Stimulated activated CD4-positive, alpha-beta T cell treated with anti-CD3 and anti-CD28 coated beads, Interleukin-15, amount 100 ng/mL, for 1 hour (primary cell): ENCODE results near the gene KRT37.

Experiments
- DNase-seq, 2 donors: peaks; one replicate each; pipeline ENCODE4 v3.0.0-alpha.2; 2020; ENCODE audit warnings: low read depth in 1 of 2, low spot score in 1 of 2

KRT37 gene

GRCh38 chr17:41424111-41424635 is at the start of gene KRT37:
Gene KRT37 (minus strand): TSS chr17:41424585. CDS start chr17:41424523, 62 bp downstream.
- DNase-seq = no peak

GRCh38 chr17:41468346-41468745 is 44.0 kb upstream of the KRT37 start:
- no peak for DNase-seq

DNA sequence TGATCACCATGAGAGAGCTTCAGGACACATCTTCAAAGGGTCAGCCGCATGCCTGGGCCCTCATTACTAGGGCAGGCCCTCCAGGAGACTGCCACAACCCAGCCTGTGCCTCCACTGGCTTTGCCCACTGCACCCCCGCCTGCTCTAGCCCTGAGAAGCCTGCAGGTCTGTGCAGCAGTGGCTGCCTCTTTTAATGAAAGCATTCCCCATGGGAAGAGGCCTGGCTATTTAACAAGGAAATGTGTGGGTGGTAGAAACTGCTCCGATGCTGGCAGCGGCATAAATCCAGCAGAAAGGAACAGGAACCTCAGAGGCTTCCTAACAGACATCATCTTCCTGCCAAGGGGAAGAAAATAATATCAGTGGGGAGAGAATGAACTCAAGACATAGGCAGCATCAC is 43.2 kb upstream of the KRT37 start:
- DNase-seq = no peak

DNA sequence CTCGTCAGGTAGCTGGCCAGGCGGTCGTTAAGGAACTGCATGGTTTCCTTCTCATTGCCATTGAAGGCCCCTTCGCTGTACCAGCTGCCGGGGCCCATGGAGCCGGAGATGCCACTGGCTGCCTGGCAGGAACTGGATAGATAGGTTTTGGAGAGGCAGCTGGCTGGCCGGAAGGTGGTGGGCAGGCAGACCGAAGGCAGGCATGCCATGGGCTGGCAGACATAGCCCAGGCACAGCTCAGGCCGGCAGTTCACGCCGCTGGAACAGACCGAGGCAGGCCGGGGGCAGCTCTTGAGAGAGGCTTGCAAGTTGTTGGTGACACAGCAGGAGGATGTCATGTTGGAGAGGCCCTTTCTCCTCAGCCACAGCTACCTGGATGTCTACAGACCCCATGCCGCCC is 42.6 kb upstream of the KRT37 start, which contains the start of gene KRT32:
Gene KRT32, minus strand, starts transcription at position 399 of the 400 bp plus-strand sequence. Its CDS starts 61 bp downstream, at position 338.
- DNase-seq = no peak

GRCh38 chr17:41464682-41465081 is 40.3 kb upstream of the KRT37 start:
- no peak for DNase-seq

GRCh38 chr17:41464173-41464572 is 39.8 kb upstream of the KRT37 start:
- no peak for DNase-seq

GRCh38 chr17:41463746-41464145 is 39.4 kb upstream of the KRT37 start:
- DNase-seq = no peak

DNA sequence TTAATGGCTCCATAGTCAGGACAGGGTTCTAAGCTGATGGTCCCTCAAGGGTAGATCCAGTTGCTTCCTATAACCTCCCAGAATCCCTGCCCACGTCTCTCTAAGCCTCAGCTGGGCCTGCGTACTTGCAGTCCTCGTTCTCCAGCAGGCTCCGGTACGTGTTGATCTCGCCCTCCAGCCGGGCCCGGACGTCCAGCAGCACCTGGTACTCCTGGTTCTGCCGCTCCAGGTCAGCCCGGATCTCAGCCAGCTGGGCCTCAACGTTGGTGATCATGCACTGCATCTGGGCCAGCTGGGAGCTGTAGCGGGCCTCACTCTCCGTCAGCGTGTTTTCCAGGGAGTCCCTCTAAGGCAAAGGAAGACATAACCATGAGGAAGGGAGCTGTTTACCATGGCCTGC is 38.3 kb upstream of the KRT37 start:
- no peak for DNase-seq

- DNase-seq = no peak
Measured at GRCh38 chr17:41457676-41458075, 33.3 kb upstream of the KRT37 start.

DNA sequence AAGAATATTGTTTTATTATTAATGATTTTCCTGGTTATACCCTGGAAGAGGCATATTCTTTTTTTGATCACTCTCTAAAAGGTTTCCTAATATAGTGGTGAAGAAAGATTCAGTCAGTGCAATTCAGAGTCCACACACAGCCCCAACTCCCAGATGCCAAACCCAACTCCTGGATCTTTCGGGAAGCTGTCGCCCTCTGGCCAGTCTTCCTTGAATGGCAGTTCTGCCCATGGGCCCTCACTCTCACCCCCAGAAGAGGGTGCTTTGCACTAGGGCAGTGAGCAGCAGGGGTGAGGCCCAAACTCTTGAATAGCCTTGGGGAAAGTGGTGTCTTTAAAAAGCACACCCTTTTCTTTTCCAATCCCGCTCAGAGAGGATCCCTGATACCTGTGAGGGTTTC is 31.8 kb upstream of the KRT37 start:
- DNase-seq = no peak

DNA sequence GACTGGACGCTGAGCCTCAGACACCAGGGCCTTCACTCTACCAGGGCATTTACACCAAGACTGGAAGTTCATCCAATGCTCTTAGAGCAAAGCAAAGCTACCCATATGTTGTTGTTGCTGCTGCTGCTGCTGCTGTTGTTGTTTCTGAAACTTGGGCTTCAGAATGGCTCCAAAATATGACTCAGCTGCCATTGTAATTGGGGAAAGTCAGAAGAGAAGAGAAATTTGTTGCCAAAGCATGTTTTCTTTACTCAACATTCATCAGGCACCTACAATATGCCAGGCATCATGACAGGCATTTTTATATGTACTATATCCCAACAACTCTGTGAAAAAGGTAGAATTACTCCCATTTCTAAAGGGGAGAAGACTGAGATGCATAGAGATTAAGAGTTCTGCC is 30.9 kb upstream of the KRT37 start:
- no peak for DNase-seq

DNA sequence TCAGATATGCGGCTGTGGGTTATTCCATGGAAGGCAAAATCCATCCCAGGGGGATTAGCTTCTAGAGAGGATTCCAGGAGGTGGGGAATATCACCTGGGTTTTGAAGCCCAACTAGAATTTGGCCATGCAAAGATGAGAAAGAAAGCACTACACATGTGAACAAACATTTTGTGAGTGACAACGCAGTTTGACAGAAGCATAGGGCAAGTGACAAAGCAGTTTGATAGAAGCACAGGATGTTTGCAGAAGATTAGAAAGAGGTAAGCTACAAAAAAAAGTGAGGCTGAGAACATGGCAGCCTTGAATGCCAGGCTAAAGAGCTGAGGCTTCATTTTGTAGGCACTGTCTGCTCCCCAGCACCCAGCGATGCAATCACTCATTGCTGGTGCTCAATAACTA is 28.7 kb upstream of the KRT37 start:
- no peak for DNase-seq

- no peak for DNase-seq
Measured at GRCh38 chr17:41452281-41452680, 27.9 kb upstream of the KRT37 start.

DNA sequence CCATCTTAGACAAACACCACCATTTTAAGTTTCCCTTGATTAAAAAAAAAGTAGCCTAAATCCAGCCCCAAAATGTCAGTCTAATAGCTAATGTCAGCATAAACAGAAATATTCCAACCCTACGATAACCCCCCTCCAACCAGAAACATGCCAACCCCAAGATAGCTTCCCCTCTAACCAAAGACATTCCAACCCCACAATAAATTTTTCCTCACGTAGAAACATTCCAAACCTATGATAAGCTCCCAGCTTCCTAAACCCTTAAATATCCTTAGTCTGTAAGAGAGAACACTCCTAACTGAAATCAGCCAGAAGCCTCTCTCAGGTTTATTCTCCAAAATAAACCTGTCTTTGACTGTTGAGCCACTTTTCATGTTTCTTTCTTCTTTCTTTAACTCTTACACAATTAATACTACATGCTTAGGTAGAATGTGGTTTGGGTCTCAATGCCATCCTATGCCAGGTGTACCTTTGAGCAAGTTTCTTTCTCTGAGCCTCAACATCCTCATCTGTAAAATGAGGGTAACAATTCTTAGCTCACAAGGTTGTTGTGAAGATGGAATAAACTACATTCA is 26.9 kb upstream of the KRT37 start:
- no peak for DNase-seq

- DNase-seq = no peak
Measured at GRCh38 chr17:41449008-41449407, 24.6 kb upstream of the KRT37 start.

- no peak for DNase-seq
Measured at GRCh38 chr17:41448506-41448905, 24.1 kb upstream of the KRT37 start.

- DNase-seq = no peak
Measured at GRCh38 chr17:41446806-41447205, 22.4 kb upstream of the KRT37 start.

DNA sequence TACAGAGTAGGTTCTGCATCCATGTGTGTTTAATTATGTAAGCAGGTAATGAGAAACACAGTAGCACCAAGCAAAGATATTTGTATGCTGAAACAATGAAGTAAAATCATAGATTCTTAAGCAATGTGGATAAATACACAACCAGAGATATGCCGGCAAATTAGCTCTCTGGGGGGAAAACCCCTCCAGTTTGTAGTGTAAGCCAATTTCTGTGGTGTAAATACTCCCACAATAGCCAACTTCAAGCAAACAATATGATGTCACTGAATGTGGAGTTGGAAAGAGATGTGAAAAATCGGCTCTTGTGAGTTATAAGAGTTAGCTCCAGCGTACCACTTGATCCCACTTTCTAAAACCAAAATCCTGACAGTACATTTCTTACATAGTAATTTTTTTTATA is 20.3 kb upstream of the KRT37 start:
- no peak for DNase-seq

GRCh38 chr17:41444186-41444585 is 19.8 kb upstream of the KRT37 start:
- no peak for DNase-seq

DNA sequence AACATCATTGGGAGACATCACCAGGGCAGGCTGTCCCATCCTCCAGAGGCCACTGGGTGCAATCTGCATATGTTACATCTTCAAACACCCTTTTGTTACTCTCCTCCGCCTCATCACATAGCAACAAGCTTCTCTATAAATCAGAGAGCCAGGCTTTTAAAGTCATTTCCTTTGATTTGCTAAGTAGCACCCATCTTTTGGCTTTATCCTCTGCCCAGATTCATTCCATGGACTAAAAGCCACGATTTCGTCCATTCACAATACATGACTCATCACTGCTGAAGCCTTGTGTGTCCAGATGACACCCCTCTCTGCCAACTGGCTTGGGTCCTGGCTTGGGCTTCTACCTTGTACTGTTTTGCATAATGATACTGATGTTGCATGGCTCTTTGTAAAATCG is 18.4 kb upstream of the KRT37 start:
- no peak for DNase-seq

DNA sequence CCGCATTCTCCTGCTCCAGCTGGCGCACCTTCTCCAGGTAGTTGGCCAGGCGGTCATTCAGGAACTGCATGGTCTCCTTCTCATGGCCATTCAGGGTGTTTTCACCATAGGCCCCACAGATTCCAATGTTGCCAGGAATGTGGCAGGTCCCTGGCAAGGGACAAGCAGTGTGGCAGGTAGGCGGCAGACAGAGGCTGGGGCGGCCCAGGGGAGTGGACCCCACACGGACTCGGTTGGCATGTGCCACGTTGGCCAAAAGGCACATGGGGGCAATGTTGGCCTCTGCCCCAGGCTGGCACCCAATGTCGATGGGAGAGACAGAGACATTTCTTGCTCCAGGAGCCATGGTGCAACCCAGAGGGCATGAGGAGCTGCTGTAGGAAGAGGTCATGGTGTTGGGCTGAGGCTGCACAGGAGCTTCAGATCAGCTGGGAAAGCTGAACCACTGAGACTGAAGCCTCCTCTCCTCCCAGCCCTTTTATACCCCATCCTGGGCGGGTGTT is 16.2 kb upstream of the KRT37 start, which contains the start of gene KRT38:
Gene KRT38, minus strand, starts transcription at position 453 of the 503 bp plus-strand sequence. Its CDS starts 62 bp downstream, at position 391.
- no peak for DNase-seq

DNA sequence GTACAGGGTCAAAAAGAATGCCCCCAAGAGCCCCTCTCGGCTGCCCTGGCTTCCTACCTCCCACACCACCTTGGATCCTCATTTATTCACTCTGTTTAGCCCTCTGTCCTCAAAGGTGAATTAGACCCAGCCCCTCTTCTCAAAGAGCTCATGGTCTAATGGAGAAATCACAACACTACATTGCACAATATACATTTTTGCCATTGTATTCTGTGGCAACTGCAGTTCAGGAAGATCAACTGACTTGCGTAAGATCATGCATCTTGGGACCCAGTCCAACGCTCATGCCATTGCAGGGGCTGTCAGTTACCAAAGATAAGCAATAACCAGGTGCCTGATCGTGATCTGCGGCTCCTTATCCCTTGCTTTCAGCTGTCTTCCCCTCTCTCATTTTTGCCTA is 15.0 kb upstream of the KRT37 start:
- no peak for DNase-seq

- DNase-seq = no peak
Measured at GRCh38 chr17:41437769-41438168, 13.4 kb upstream of the KRT37 start.
